Chondrocyte (in vitro differentiated cells): ENCODE results near the gene TMOD2. TPM values are rescaled to one million over a fixed set of nuclear protein-coding genes. Genes with fewer than 3 reads are reported as not detected.

Experiments
- DNase-seq: peaks from one replicate; pipeline ENCODE4 v3.0.0; 2021; ENCODE audit warnings: mixed read lengths, low spot score
- H3K27ac Mint-ChIP-seq: one replicate; pipeline ENCODE4 v1.8.0; 2021; ENCODE audit warnings: mild to moderate bottlenecking, moderate library complexity, mixed read lengths; ENCODE audit not compliant: unreplicated experiment
- H3K27me3 Mint-ChIP-seq: 2 replicates; pipeline ENCODE4 v1.8.0; 2021; ENCODE audit warnings: low read depth, mixed read lengths
- H3K36me3 Mint-ChIP-seq: 2 replicates; pipeline ENCODE4 v1.8.0; 2021; ENCODE audit warnings: low read depth, mixed read lengths
- H3K4me1 Mint-ChIP-seq: 2 replicates; pipeline ENCODE4 v1.8.0; 2021; ENCODE audit warnings: low read depth, mild to moderate bottlenecking, mixed read lengths
- H3K4me3 Mint-ChIP-seq: one replicate; pipeline ENCODE4 v1.8.0; 2021; ENCODE audit warnings: mild to moderate bottlenecking, moderate library complexity, mixed read lengths; ENCODE audit not compliant: unreplicated experiment
- H3K9me3 Mint-ChIP-seq: 2 replicates; pipeline ENCODE4 v1.8.0; 2021; ENCODE audit warnings: low read depth, mixed read lengths
- total RNA-seq: library from RNA; stranded (reverse); gene quantifications from 3 replicates; pipeline ENCODE4 v1.2.1, GENCODE V29; 2021
- TF ChIP-seq, protein P1 (sequence below): fragments of 200-600 bp; sonication (generic); IDR thresholded peaks from 2 replicates; pipeline ENCODE4 v1.5.0; 2021; ENCODE audit warnings: antibody characterized with exemption, mild to moderate bottlenecking, moderate library complexity

TMOD2 gene
- total RNA-seq, 1 donor from 2014 or later, result 7.8 TPM

DNA sequence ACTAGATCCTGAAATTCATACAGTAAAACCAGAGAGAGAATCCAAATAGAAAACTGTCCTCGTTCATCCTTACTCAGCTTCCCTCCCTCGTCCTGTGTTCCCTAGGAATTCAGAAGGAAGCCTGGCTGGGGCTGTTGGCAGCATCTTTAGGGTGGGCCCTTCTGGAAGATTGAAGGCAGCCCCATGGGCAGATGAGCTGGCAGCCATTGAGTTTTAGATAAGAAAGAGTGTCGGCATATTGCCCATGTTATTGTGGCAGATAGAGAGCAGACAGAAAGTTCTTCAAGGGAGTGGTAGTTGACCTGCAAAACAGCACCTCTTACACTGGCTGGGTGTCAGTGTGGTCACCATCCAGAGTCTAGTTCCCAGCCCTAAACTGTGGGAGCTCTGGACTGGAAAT lies 23.5 kb downstream of the TMOD2 start:
- no peak for DNase-seq
- Mint-ChIP-seq H3K27me3 (no peaks in the 10 kb centered on the region), H3K36me3 (peaks cover 13% of the 10 kb centered on the region), H3K4me1 (no peaks in the 10 kb centered on the region), H3K4me3 (no peak overlapping the region), H3K27ac (no peak overlapping the region), H3K9me3 (no peaks in the 10 kb centered on the region)
- TF ChIP-seq, protein P1, sequence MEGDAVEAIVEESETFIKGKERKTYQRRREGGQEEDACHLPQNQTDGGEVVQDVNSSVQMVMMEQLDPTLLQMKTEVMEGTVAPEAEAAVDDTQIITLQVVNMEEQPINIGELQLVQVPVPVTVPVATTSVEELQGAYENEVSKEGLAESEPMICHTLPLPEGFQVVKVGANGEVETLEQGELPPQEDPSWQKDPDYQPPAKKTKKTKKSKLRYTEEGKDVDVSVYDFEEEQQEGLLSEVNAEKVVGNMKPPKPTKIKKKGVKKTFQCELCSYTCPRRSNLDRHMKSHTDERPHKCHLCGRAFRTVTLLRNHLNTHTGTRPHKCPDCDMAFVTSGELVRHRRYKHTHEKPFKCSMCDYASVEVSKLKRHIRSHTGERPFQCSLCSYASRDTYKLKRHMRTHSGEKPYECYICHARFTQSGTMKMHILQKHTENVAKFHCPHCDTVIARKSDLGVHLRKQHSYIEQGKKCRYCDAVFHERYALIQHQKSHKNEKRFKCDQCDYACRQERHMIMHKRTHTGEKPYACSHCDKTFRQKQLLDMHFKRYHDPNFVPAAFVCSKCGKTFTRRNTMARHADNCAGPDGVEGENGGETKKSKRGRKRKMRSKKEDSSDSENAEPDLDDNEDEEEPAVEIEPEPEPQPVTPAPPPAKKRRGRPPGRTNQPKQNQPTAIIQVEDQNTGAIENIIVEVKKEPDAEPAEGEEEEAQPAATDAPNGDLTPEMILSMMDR, result no peak

DNA sequence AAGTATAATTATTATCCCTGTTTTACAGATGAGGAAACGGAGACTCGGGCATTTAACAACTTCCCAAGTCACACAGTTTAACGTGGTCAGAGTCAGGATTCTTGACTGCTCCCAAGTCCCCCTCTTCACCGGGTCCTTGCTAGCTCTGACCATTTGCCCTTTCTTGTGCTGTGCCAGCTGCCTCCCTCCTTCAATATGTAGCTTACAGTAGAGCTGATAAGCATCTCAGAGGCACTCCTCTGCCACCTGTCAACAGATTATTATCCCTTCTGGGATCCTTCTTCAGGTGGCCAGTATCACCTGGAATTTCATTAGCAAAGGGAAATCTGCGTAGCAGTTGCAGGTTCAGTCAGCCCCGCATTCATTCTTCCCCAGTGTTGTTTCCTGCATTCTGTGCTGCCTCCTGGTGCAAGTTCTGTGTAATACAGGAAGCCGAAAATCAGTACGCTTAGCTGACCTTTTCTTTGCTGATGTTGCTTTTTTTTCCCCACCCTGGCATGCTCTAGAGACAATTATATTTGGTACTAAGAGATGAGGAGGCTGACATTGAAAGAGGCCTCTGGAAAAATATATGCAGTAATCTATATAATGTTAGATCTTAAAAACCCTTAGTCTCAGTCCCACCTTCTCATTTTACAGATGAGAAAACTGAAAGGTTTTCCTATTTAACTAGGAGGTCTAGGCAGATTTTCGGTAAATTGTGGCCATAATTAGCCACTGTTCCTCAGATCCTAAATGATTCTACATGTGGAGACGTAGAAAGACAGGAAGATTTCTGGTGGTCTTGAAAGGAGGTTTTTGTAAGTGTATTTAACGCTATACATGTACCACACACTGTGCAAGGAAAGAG lies 24.8 kb downstream of the TMOD2 start:
- no peak overlapping the region for H3K27ac Mint-ChIP-seq
- no peak overlapping the region for H3K4me3 Mint-ChIP-seq
- TF ChIP-seq, protein P1, result peak; percentile 81
- H3K4me1 Mint-ChIP-seq, result no peaks in the 10 kb centered on the region
- DNase-seq, result no peak
- H3K36me3 Mint-ChIP-seq, result peaks cover 6% of the 10 kb centered on the region
- no peaks in the 10 kb centered on the region for H3K9me3 Mint-ChIP-seq
- H3K27me3 Mint-ChIP-seq, result no peaks in the 10 kb centered on the region

DNA sequence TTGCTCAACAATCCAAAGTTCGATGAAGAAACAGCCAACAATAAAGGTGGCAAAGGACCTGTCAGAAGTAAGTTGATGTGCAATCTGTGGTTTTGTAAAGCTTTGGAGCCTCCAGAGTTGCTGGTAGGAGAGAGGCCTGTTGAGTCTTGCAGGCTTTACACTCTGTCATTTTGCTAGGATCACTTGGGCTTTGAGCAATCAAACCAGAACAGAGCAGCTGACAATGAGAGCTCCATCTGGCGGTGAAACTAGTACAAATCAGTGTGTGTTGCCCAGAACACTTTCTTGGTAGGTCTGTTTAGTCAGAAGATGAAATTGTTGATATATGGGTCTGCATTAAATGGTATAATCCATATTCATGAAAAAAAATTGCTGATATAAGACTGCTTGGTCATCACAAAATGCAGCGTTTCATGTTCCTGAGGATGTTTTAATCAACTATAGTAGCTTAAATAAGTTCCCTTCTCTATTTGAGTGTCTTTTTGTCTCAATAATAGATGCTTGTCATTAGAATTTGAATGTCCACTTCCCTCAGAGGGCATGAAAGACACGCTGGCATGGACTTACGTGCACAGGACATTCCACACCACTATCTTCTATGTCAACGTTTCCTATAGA lies 25.7 kb downstream of the TMOD2 start:
- Mint-ChIP-seq H3K27ac (no peak overlapping the region), H3K36me3 (peaks cover 10% of the 10 kb centered on the region), H3K4me1 (no peaks in the 10 kb centered on the region), H3K9me3 (peaks cover under 1% of the 10 kb centered on the region), H3K4me3 (no peak overlapping the region), H3K27me3 (no peaks in the 10 kb centered on the region)
- DNase-seq, result no peak
- TF ChIP-seq, protein P1, result peak; percentile 84

DNA sequence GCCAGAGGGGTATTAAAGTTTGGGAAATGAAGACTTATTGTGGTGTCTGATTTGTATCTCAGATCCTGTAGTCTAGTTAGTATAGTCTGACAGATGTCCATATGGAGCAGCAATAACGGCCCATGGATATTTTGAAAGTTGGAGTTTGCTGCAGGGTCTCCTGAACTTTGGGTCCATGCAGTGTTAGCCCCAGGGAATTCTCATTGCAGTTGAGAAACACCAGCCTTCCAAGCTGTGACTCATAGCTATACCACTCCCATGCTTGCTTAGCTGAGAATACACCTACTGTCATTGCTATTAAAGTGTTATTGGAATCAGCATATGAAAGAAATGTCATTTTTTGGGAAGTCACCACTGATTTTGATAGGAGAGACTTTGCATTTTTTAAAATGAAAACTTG lies 29.2 kb downstream of the TMOD2 start:
- H3K4me1 Mint-ChIP-seq, result no peaks in the 10 kb centered on the region
- TF ChIP-seq, protein P1, result no peak
- H3K27ac Mint-ChIP-seq, result no peak overlapping the region
- no peaks in the 10 kb centered on the region for H3K27me3 Mint-ChIP-seq
- DNase-seq, result no peak
- peaks cover 9% of the 10 kb centered on the region for H3K36me3 Mint-ChIP-seq
- H3K9me3 Mint-ChIP-seq, result peaks cover 7% of the 10 kb centered on the region
- H3K4me3 Mint-ChIP-seq, result no peak overlapping the region

DNA sequence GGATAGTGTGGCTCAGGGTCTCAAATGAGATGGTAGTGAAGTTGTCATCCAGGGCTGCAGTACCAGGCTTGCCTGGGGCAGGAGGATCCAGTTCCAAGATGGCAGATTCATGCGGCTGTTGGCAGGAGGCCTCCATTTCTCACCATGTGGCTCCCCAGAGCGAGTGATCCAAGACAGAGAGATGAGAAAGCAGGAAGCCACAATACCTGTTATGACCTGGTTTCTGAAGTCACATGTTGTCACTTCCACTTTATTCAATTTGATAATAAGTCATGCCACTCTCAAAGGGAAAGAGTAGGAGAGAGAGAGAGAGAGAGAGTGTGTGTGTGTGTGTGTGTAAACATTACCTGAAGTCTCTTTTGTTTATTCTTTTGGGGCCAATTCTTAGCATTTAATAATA lies 30.1 kb downstream of the TMOD2 start:
- peaks cover 11% of the 10 kb centered on the region for H3K36me3 Mint-ChIP-seq
- no peaks in the 10 kb centered on the region for H3K4me1 Mint-ChIP-seq
- peaks cover 7% of the 10 kb centered on the region for H3K9me3 Mint-ChIP-seq
- no peaks in the 10 kb centered on the region for H3K27me3 Mint-ChIP-seq
- H3K27ac Mint-ChIP-seq, result no peak overlapping the region
- H3K4me3 Mint-ChIP-seq, result no peak overlapping the region
- TF ChIP-seq, protein P1, result no peak
- no peak for DNase-seq
